GM23338 (cell line): ENCODE measurements around the gene SERBP1. TPM values are rescaled to one million over a fixed set of nuclear protein-coding genes. Genes with fewer than 3 reads are reported as not detected.

Source experiments
- ATAC-seq: fragments of 200-7000 bp; cut with Tn5 transposase; 3 replicates; pipeline ENCODE4 v1.9.1; 2020
- DNase-seq: peaks from one replicate; pipeline ENCODE4 v3.0.0-alpha.2; 2015; ENCODE audit warnings: low spot score
- H2AFZ ChIP-seq: fragments of 200-600 bp; sonication (generic); 2 replicates; pipeline ENCODE4 v1.8.0; 2016; ENCODE audit warnings: antibody characterized with exemption, mild to moderate bottlenecking, moderate library complexity
- H3F3A ChIP-seq: fragments of 200-600 bp; sonication (generic); replicated peaks from 2 replicates; pipeline ENCODE4 v1.8.0; 2017; ENCODE audit warnings: antibody characterized with exemption, mixed run types, low read depth
- H3K27ac ChIP-seq: fragments of 200-600 bp; sonication (generic); 2 replicates; pipeline ENCODE4 v1.6.1; 2016; ENCODE audit warnings: low read depth
- H3K27me3 ChIP-seq: fragments of 200-600 bp; sonication (generic); 2 replicates; pipeline ENCODE4 v1.8.0; 2016; ENCODE audit warnings: mild to moderate bottlenecking, mixed run types, moderate library complexity; ENCODE audit not compliant: insufficient read depth
- H3K36me3 ChIP-seq: fragments of 200-600 bp; sonication (generic); 2 replicates; pipeline ENCODE4 v1.8.0; 2016; ENCODE audit warnings: mild to moderate bottlenecking; ENCODE audit not compliant: insufficient read depth
- H3K4me1 ChIP-seq: fragments of 200-600 bp; sonication (generic); 2 replicates; pipeline ENCODE4 v1.8.0; 2016; ENCODE audit warnings: mild to moderate bottlenecking, moderate library complexity; ENCODE audit not compliant: insufficient read depth
- H3K4me2 ChIP-seq: fragments of 200-600 bp; sonication (generic); 2 replicates; pipeline ENCODE4 v1.7.1; 2017; ENCODE audit warnings: mixed run types
- H3K4me3 ChIP-seq: fragments of 200-600 bp; sonication (generic); 2 replicates; pipeline ENCODE4 v1.6.1; 2016; ENCODE audit warnings: mixed run types
- H3K79me2 ChIP-seq: fragments of 200-600 bp; sonication (generic); replicated peaks from 2 replicates; pipeline ENCODE4 v1.8.0; 2017; ENCODE audit warnings: mild to moderate bottlenecking; ENCODE audit not compliant: insufficient read depth
- H3K9me2 ChIP-seq: fragments of 200-600 bp; sonication (generic); 2 replicates; pipeline ENCODE4 v1.8.0; 2017; ENCODE audit not compliant: insufficient read depth
- H4K20me1 ChIP-seq: fragments of 200-600 bp; sonication (generic); replicated peaks from 2 replicates; pipeline ENCODE4 v1.8.0; 2017; ENCODE audit warnings: mild to moderate bottlenecking; ENCODE audit not compliant: insufficient read depth
- H3K27ac Mint-ChIP-seq: 2 replicates; pipeline ENCODE4 v1.8.0; 2020; ENCODE audit warnings: inconsistent platforms, mild to moderate bottlenecking, moderate library complexity, mixed read lengths
- H3K27me3 Mint-ChIP-seq: 3 replicates; pipeline ENCODE4 v1.8.0; 2022; ENCODE audit warnings: low read depth, mild to moderate bottlenecking, moderate library complexity, mixed read lengths, inconsistent platforms; ENCODE audit not compliant: insufficient read depth, poor library complexity
- H3K36me3 Mint-ChIP-seq: 3 replicates; pipeline ENCODE4 v1.8.0; 2021; ENCODE audit warnings: low read depth, mild to moderate bottlenecking, inconsistent platforms, moderate library complexity, mixed read lengths
- H3K4me1 Mint-ChIP-seq: 3 replicates; pipeline ENCODE4 v1.8.0; 2020; ENCODE audit warnings: mild to moderate bottlenecking, inconsistent platforms, mixed read lengths
- H3K4me3 Mint-ChIP-seq: 3 replicates; pipeline ENCODE4 v1.8.0; 2021; ENCODE audit warnings: moderate library complexity, mild to moderate bottlenecking, inconsistent platforms, mixed read lengths
- H3K9me3 Mint-ChIP-seq: 3 replicates; pipeline ENCODE4 v1.8.0; 2020; ENCODE audit warnings: moderate library complexity, mild to moderate bottlenecking, inconsistent platforms, mixed read lengths
- CREB1 ChIP-seq: fragments of 250-450 bp; sonication (Bioruptor Pico); IDR thresholded peaks from 2 replicates; pipeline ENCODE4 v1.5.0; 2020; ENCODE audit warnings: low read depth, mild to moderate bottlenecking, moderate library complexity
- EZH2 ChIP-seq: fragments of 200-600 bp; sonication (generic); IDR thresholded peaks from one replicate; pipeline ENCODE4 v1.8.0; 2017; ENCODE audit warnings: antibody characterized with exemption, mild to moderate bottlenecking, low read depth; ENCODE audit not compliant: unreplicated experiment
- EZH2phosphoT487 ChIP-seq: fragments of 200-600 bp; sonication (generic); IDR thresholded peaks from one replicate; pipeline ENCODE4 v1.8.1; 2018; ENCODE audit warnings: antibody characterized with exemption; ENCODE audit not compliant: unreplicated experiment
- JUNB ChIP-seq: IDR thresholded peaks from one replicate; pipeline ENCODE4 v1.6.1; 2016; ENCODE audit warnings: antibody characterized with exemption; ENCODE audit not compliant: unreplicated experiment
- NANOG ChIP-seq: IDR thresholded peaks from 2 replicates; pipeline ENCODE4 v1.6.1; 2016; ENCODE audit warnings: antibody characterized with exemption, borderline replicate concordance
- POLR2AphosphoS5 ChIP-seq: IDR thresholded peaks from 2 replicates; pipeline ENCODE4 v1.6.1; 2016; ENCODE audit warnings: antibody characterized with exemption, low read depth
- STAT1 ChIP-seq: IDR thresholded peaks from one replicate; pipeline ENCODE4 v1.6.1; 2016; ENCODE audit warnings: antibody characterized with exemption; ENCODE audit not compliant: unreplicated experiment
- ZNF114 ChIP-seq: fragments of 250-450 bp; sonication (Bioruptor Pico); IDR thresholded peaks from 2 replicates; pipeline ENCODE4 v1.5.0; 2020; ENCODE audit warnings: mild to moderate bottlenecking, moderate library complexity
- polyA plus RNA-seq: library from polyadenylated mRNA; unstranded; fragments of >200 nt; fragmentation: Nextera tagmentation; extraction: Ambion mirVana; gene quantifications from 2 replicates; pipeline ENCODE4 v1.2.1, GENCODE V29; 2016
- total RNA-seq: library from RNA; depleted of rRNA; stranded (reverse); fragments of >200 nt; shearing (Covaris generic); gene quantifications from 2 replicates; pipeline ENCODE4 v1.2.3, GENCODE V29; 2014
- TF ChIP-seq, protein P1 (sequence below): IDR thresholded peaks from 2 replicates; pipeline ENCODE4 v1.6.1; 2016; ENCODE audit warnings: antibody characterized with exemption
- TF ChIP-seq, protein P2 (sequence below), 2 experiments: fragments of 200-600 bp in 1 of 2; sonication (generic) in 1 of 2; conservative IDR thresholded peaks; 2 replicates each; pipeline versions ENCODE4 v1.5.1 to v1.6.1; 2016 to 2017; ENCODE audit warnings: antibody characterized with exemption in 2 of 2, low read depth in 2 of 2, mild to moderate bottlenecking in 2 of 2, moderate library complexity in 1 of 2
- TF ChIP-seq, protein P3 (sequence below): fragments of 250-450 bp; sonication (Bioruptor Pico); IDR thresholded peaks from 2 replicates; pipeline ENCODE4 v1.5.0; 2020; ENCODE audit warnings: mild to moderate bottlenecking, moderate library complexity

Gene SERBP1
- total and polyA plus RNA-seq, 2 experiments from 2014 or later: 559 to 674 TPM

DNA sequence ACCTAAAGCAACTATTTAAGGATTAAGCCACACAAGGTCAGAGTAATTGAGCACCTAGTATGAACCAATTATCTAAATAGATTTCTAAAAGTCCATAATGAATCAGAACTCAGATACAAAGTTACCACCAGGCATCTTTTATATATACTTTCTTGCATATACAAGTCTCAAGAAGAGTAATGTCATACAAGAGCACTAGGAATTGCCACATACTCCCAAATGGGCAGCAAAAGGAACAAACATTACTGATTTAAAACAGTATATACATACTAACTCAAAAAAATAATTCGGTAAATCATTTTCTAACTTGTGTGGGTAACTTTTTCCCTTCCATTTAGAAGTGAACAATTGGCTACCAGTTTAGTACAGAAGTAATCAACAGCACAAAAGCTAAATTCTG lies 22.1 kb downstream of the SERBP1 start (continued):
- TF ChIP-seq, protein P1, sequence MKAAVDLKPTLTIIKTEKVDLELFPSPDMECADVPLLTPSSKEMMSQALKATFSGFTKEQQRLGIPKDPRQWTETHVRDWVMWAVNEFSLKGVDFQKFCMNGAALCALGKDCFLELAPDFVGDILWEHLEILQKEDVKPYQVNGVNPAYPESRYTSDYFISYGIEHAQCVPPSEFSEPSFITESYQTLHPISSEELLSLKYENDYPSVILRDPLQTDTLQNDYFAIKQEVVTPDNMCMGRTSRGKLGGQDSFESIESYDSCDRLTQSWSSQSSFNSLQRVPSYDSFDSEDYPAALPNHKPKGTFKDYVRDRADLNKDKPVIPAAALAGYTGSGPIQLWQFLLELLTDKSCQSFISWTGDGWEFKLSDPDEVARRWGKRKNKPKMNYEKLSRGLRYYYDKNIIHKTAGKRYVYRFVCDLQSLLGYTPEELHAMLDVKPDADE: no peak
- TF ChIP-seq JUNB: no peak
- no peak for TF ChIP-seq NANOG
- TF ChIP-seq CREB1 (CRISPR knock-in tag): no peak
- TF ChIP-seq, protein P2, sequence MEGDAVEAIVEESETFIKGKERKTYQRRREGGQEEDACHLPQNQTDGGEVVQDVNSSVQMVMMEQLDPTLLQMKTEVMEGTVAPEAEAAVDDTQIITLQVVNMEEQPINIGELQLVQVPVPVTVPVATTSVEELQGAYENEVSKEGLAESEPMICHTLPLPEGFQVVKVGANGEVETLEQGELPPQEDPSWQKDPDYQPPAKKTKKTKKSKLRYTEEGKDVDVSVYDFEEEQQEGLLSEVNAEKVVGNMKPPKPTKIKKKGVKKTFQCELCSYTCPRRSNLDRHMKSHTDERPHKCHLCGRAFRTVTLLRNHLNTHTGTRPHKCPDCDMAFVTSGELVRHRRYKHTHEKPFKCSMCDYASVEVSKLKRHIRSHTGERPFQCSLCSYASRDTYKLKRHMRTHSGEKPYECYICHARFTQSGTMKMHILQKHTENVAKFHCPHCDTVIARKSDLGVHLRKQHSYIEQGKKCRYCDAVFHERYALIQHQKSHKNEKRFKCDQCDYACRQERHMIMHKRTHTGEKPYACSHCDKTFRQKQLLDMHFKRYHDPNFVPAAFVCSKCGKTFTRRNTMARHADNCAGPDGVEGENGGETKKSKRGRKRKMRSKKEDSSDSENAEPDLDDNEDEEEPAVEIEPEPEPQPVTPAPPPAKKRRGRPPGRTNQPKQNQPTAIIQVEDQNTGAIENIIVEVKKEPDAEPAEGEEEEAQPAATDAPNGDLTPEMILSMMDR (conservative IDR thresholded peaks at IDR 0.05; ENCODE audit: low read depth in 2 of 2): no peak
- no peak for TF ChIP-seq STAT1
- no peak for TF ChIP-seq ZNF114 (CRISPR knock-in tag)
- no peak for TF ChIP-seq POLR2AphosphoS5

DNA sequence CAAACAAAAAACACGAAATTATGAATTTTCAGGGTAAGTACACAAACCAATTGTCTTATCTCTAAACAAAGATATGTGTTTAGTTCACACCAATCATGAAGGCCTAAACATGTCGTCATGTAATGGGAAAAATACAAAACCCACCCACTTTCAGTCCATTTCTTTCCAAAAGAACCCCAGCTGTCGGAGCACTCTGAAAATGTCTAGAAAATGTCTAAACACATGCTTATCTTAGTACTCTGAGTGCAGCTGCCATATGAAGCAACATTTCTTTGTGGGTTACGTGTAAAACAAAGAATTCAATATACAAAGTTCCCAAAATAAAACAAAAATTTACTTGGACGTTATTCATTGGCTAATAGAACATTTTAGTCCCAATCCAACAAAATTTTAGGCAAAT lies 22.7 kb downstream of the SERBP1 start:
- H3K4me2 ChIP-seq: no peak overlapping the region
- no peak overlapping the region for H3K4me3 Mint-ChIP-seq
- H3K27me3 ChIP-seq: no peaks in the 10 kb centered on the region
- no peaks in the 10 kb centered on the region for H3K4me1 ChIP-seq
- H3K9me2 ChIP-seq: no peaks in the 10 kb centered on the region
- H4K20me1 ChIP-seq: peaks cover 5% of the 10 kb centered on the region
- no peaks in the 10 kb centered on the region for H3K9me3 Mint-ChIP-seq
- H3K79me2 ChIP-seq: 0 out of 2 replicates have a peak, but pooled peaks cover 4% of the 10 kb centered on the region
- ATAC-seq (no peak), DNase-seq (no peak)
- no peak overlapping the region for H3K4me3 ChIP-seq
- H3K27ac Mint-ChIP-seq: no peak overlapping the region
- H3F3A ChIP-seq: peaks cover 4% of the 10 kb centered on the region
- H3K27ac ChIP-seq: no peak overlapping the region
- peaks cover 16% of the 10 kb centered on the region for H3K36me3 ChIP-seq
- no peak overlapping the region for H2AFZ ChIP-seq
- peaks cover 33% of the 10 kb centered on the region; the same call in 2 of the 3 replicates for H3K36me3 Mint-ChIP-seq
- H3K4me1 Mint-ChIP-seq: peaks cover 10% of the 10 kb centered on the region; the same call in 2 of the 3 replicates
- no peaks in the 10 kb centered on the region for H3K27me3 Mint-ChIP-seq
- TF ChIP-seq, protein P3, sequence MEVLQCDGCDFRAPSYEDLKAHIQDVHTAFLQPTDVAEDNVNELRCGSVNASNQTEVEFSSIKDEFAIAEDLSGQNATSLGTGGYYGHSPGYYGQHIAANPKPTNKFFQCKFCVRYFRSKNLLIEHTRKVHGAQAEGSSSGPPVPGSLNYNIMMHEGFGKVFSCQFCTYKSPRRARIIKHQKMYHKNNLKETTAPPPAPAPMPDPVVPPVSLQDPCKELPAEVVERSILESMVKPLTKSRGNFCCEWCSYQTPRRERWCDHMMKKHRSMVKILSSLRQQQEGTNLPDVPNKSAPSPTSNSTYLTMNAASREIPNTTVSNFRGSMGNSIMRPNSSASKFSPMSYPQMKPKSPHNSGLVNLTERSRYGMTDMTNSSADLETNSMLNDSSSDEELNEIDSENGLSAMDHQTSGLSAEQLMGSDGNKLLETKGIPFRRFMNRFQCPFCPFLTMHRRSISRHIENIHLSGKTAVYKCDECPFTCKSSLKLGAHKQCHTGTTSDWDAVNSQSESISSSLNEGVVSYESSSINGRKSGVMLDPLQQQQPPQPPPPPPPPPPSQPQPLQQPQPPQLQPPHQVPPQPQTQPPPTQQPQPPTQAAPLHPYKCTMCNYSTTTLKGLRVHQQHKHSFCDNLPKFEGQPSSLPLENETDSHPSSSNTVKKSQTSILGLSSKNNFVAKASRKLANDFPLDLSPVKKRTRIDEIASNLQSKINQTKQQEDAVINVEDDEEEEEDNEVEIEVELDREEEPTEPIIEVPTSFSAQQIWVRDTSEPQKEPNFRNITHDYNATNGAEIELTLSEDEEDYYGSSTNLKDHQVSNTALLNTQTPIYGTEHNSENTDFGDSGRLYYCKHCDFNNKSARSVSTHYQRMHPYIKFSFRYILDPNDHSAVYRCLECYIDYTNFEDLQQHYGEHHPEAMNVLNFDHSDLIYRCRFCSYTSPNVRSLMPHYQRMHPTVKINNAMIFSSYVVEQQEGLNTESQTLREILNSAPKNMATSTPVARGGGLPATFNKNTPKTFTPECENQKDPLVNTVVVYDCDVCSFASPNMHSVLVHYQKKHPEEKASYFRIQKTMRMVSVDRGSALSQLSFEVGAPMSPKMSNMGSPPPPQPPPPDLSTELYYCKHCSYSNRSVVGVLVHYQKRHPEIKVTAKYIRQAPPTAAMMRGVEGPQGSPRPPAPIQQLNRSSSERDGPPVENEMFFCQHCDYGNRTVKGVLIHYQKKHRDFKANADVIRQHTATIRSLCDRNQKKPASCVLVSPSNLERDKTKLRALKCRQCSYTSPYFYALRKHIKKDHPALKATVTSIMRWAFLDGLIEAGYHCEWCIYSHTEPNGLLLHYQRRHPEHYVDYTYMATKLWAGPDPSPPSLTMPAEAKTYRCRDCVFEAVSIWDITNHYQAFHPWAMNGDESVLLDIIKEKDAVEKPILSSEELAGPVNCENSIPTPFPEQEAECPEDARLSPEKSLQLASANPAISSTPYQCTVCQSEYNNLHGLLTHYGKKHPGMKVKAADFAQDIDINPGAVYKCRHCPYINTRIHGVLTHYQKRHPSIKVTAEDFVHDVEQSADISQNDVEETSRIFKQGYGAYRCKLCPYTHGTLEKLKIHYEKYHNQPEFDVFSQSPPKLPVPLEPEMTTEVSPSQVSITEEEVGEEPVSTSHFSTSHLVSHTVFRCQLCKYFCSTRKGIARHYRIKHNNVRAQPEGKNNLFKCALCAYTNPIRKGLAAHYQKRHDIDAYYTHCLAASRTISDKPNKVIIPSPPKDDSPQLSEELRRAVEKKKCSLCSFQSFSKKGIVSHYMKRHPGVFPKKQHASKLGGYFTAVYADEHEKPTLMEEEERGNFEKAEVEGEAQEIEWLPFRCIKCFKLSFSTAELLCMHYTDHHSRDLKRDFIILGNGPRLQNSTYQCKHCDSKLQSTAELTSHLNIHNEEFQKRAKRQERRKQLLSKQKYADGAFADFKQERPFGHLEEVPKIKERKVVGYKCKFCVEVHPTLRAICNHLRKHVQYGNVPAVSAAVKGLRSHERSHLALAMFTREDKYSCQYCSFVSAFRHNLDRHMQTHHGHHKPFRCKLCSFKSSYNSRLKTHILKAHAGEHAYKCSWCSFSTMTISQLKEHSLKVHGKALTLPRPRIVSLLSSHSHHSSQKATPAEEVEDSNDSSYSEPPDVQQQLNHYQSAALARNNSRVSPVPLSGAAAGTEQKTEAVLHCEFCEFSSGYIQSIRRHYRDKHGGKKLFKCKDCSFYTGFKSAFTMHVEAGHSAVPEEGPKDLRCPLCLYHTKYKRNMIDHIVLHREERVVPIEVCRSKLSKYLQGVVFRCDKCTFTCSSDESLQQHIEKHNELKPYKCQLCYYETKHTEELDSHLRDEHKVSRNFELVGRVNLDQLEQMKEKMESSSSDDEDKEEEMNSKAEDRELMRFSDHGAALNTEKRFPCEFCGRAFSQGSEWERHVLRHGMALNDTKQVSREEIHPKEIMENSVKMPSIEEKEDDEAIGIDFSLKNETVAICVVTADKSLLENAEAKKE (CRISPR knock-in tag): no peak
- no peak for TF ChIP-seq CREB1 (CRISPR knock-in tag)
- TF ChIP-seq JUNB: no peak
- no peak for TF ChIP-seq ZNF114 (CRISPR knock-in tag)
- TF ChIP-seq, protein P2 (conservative IDR thresholded peaks at IDR 0.05; ENCODE audit: low read depth in 2 of 2): no peak
- TF ChIP-seq EZH2phosphoT487: no peak
- TF ChIP-seq POLR2AphosphoS5: no peak
- no peak for TF ChIP-seq EZH2
- TF ChIP-seq STAT1: no peak
